HepG2 (cell line): ENCODE data around the gene NTN3. TPM values are rescaled to one million over a fixed set of nuclear protein-coding genes. Genes with fewer than 3 reads are reported as not detected.

ENCODE experiments used
- ATAC-seq: fragments of 200-7000 bp; cut with Tn5 transposase; 3 replicates; pipeline ENCODE4 v1.9.1; 2020; ENCODE audit warnings: mild to moderate bottlenecking, moderate library complexity
- BruUV-seq: library from RNA; stranded (reverse); fragments of 400-500 nt; replicated peaks from 2 replicates; lab custom pipeline; 2021; lab: Mats Ljungman, UMichigan
- CTCF ChIA-PET: fragments of 300-600 bp; formaldehyde crosslinking; extraction: SDS; loops from one replicate; lab custom pipeline; 2021; ENCODE audit warnings: low total read pairs, inconsistent platforms, low intra/inter-chr PET ratio; lab: Yijun Ruan, JAX
- POLR2A ChIA-PET: fragments of 350-600 bp; sonication (Branson Sonifier 250); formaldehyde crosslinking; loops from one replicate; lab custom pipeline; 2020; ENCODE audit warnings: antibody characterized with exemption, inconsistent platforms; lab: Yijun Ruan, JAX
- DNase-seq: peaks from one replicate; pipeline ENCODE4 v3.0.0-alpha.2; 2015; ENCODE audit warnings: low spot score
- FAIRE-seq: peaks from 3 replicates; lab custom pipeline; 2011; peaks lifted over from hg19 to GRCh38; lab: Jason Lieb, UNC
- H2AFZ ChIP-seq: one replicate; pipeline ENCODE4 v1.6.1; 2011; ENCODE audit warnings: low read length, inconsistent platforms
- H3K27ac ChIP-seq: fragments of 300-600 bp; 3 replicates; pipeline ENCODE4 v1.8.0; 2011; ENCODE audit warnings: mixed run types, mild to moderate bottlenecking, mixed read lengths, low read length, inconsistent platforms; ENCODE audit not compliant: insufficient read depth; ENCODE audit errors: extremely low read length
- H3K27me3 ChIP-seq, 2 experiments: fragments of 200-600 bp in 1 of 2; 2 replicates in 1 of 2; 3 replicates in 1 of 2; pipeline versions ENCODE4 v1.6.0 to v1.8.0; 2011; ENCODE audit warnings: low read length in 2 of 2, mild to moderate bottlenecking in 2 of 2, moderate library complexity in 2 of 2, inconsistent platforms in 1 of 2; ENCODE audit not compliant: insufficient read depth in 2 of 2, control insufficient read depth in 1 of 2
- H3K36me3 ChIP-seq, 2 experiments: fragments of 200-600 bp in 1 of 2; replicated peaks in 1 of 2; 2 replicates in 1 of 2; 3 replicates in 1 of 2; pipeline versions ENCODE4 v1.5.1 to v1.8.0; 2011; ENCODE audit warnings: low read length in 2 of 2, inconsistent platforms in 1 of 2; ENCODE audit not compliant: insufficient read depth in 2 of 2, control insufficient read depth in 1 of 2
- H3K4me1 ChIP-seq: 2 replicates; pipeline ENCODE4 v1.5.1; 2012; ENCODE audit warnings: low read length, inconsistent platforms; ENCODE audit not compliant: insufficient read depth
- H3K4me2 ChIP-seq: 2 replicates; pipeline ENCODE4 v1.6.0; 2011; ENCODE audit warnings: low read depth, low read length, inconsistent platforms
- H3K4me3 ChIP-seq, 3 experiments: fragments of 200-600 bp in 1 of 3; sonication (generic), shearing (Covaris generic) in 1 of 3; replicated peaks in 1 of 3; 2 replicates each; pipeline ENCODE4 v1.5.1; 2011 to 2016; ENCODE audit warnings: low read length in 3 of 3, inconsistent platforms in 2 of 3, low read depth in 2 of 3, mild to moderate bottlenecking in 2 of 3, control low read depth in 1 of 3, mixed read lengths in 1 of 3; ENCODE audit not compliant: insufficient read depth in 1 of 3
- H3K79me2 ChIP-seq: one replicate; pipeline ENCODE4 v1.6.1; 2011; ENCODE audit warnings: low read length, inconsistent platforms; ENCODE audit not compliant: insufficient read depth
- H3K9ac ChIP-seq: 2 replicates; pipeline ENCODE4 v1.6.0; 2011; ENCODE audit warnings: mild to moderate bottlenecking, low read depth, low read length, inconsistent platforms; ENCODE audit not compliant: insufficient read depth
- H3K9me3 ChIP-seq: 2 replicates; pipeline ENCODE4 v1.5.1; 2012; ENCODE audit warnings: mild to moderate bottlenecking, low read length
- H4K20me1 ChIP-seq: 2 replicates; pipeline ENCODE4 v1.6.0; 2011; ENCODE audit warnings: inconsistent platforms, mild to moderate bottlenecking, low read length, moderate library complexity; ENCODE audit not compliant: insufficient read depth
- MAFG ChIP-seq: sonication (generic); formaldehyde crosslinking; IDR thresholded peaks from 2 replicates; pipeline ENCODE4 v1.5.1; 2020; ENCODE audit warnings: mild to moderate bottlenecking, missing genetic modification reagents
- NFAT5 ChIP-seq: sonication (generic); formaldehyde crosslinking; IDR thresholded peaks from 2 replicates; pipeline ENCODE4 v1.4.0; 2020; ENCODE audit warnings: missing genetic modification reagents
- TCF12 ChIP-seq, 2 experiments: fragments of 450-650 bp in 1 of 2; sonication (generic) in 1 of 2; formaldehyde crosslinking in 1 of 2; IDR thresholded peaks; 2 replicates each; pipeline versions ENCODE4 v1.6.1 to v1.8.0; 2017 to 2022; ENCODE audit warnings: antibody characterized with exemption in 1 of 2, mild to moderate bottlenecking in 1 of 2, missing genetic modification reagents in 1 of 2, moderate library complexity in 1 of 2
- THAP9 ChIP-seq: sonication (generic); formaldehyde crosslinking; IDR thresholded peaks from 2 replicates; pipeline ENCODE4; 2020; ENCODE audit warnings: missing genetic modification reagents, mild to moderate bottlenecking, borderline replicate concordance
- THYN1 ChIP-seq: sonication (generic); formaldehyde crosslinking; IDR thresholded peaks from 2 replicates; pipeline ENCODE4 v1.8.1; 2023; ENCODE audit warnings: low read depth, mild to moderate bottlenecking, moderate library complexity, missing genetic modification reagents, borderline replicate concordance
- ZNF230 ChIP-seq: sonication (generic); formaldehyde crosslinking; IDR thresholded peaks from 2 replicates; pipeline ENCODE4 v1.4.0; 2020; ENCODE audit warnings: mild to moderate bottlenecking, missing genetic modification reagents
- ZNF382 ChIP-seq: sonication (generic); formaldehyde crosslinking; IDR thresholded peaks from 2 replicates; pipeline ENCODE4 v1.5.0; 2020; ENCODE audit warnings: missing genetic modification reagents, mild to moderate bottlenecking, borderline replicate concordance
- WGBS: methylation state at CpG from one replicate; pipeline ENCODE4 v1.1.6; 2017; ENCODE audit warnings: low lambda C conversion rate; 5-methylcytosine and 5-hydroxymethylcytosine counted together
- in situ Hi-C: cut with HindIII; loops from 2 replicates; pipeline ENCODE4 v1.10.0; 2017; ENCODE audit warnings: low pct_unique_long_range_greater_than_20kb; ENCODE audit not compliant: extremely low pct_ligation_motif_present
- intact Hi-C: fragments of 100-400 bp; cut with micrococcal nuclease; formaldehyde crosslinking; loops from one replicate; pipeline ENCODE4 v1.10.0; 2022; ENCODE audit not compliant: unreplicated experiment
- polyA plus RNA-seq, 8 experiments: library from polyadenylated mRNA; depleted of rRNA in 3 of 8; stranded (reverse) in 7 of 8; unstranded in 1 of 8; fragments of >200 nt; fragmentation: Illumina TruSeq in 4 of 8; extraction: Trizol in 4 of 8; gene quantifications; 2 replicates each; pipeline versions ENCODE4 v1.2.1 to v1.2.3, GENCODE V29; 2011 to 2016; ENCODE audit warnings: low read depth in 4 of 8, missing spikeins in 1 of 8, mixed read lengths in 1 of 8; ENCODE audit not compliant: insufficient read depth in 1 of 8
- total RNA-seq, 5 experiments: library from RNA; depleted of rRNA; stranded (reverse); fragments of >200 nt; fragmentation: Illumina TruSeq; extraction: Trizol; gene quantifications; 2 replicates each; pipeline ENCODE4 v1.2.3, GENCODE V29; 2016; ENCODE audit warnings: low read depth in 1 of 5

Gene NTN3
- total and polyA plus RNA-seq, 2 of the 13 experiments (the other 11 are each of a cell fraction or from before 2014, with no cell fraction given), result 0.09 to 0.20 TPM

GRCh38 chr16:2496223-2497115 is 25.4 kb downstream of the NTN3 start:
- no peaks in the 10 kb centered on the region for H3K27me3 ChIP-seq
- no TSS peak for BruUV-seq
- TF ChIP-seq TCF12 (IDR thresholded peaks at IDR 0.05) (no peak), TCF12 (CRISPR knock-in tag; IDR thresholded peaks at IDR 0.05) (no peak)
- TF ChIP-seq, all 625 proteins: peak for 0
- H4K20me1 ChIP-seq, result no peaks in the 10 kb centered on the region
- no peak overlapping the region for H3K4me2 ChIP-seq
- ChIA-PET CTCF (no interaction called here), POLR2A (no interaction called here)
- H3K79me2 ChIP-seq, result no peaks in the 10 kb centered on the region
- peaks cover 12 to 29% of the 10 kb centered on the region in 2 experiments; a peak in 4 of 5 replicates for H3K36me3 ChIP-seq
- no peak overlapping the region for H3K27ac ChIP-seq
- H2AFZ ChIP-seq, result no peak overlapping the region
- no peak overlapping the region for H3K9ac ChIP-seq
- 97% methylated on average over 31 of the region's 62 CpGs for WGBS
- DNase-seq, result no peak
- intact Hi-C loops (no loop called here), in situ Hi-C loops (no loop called here)
- no peaks in the 10 kb centered on the region for H3K9me3 ChIP-seq
- no peak overlapping the region for H3K4me3 ChIP-seq
- H3K4me1 ChIP-seq, result peaks cover 14% of the 10 kb centered on the region
- ATAC-seq, result no peak
- no peak for FAIRE-seq

GRCh38 chr16:2497116-2497630 is 26.1 kb downstream of the NTN3 start:
- no peak for FAIRE-seq
- WGBS, result 92% methylated on average over 7 of the region's 21 CpGs
- Histone ChIP-seq H3K27ac (no peak overlapping the region), H3K9ac (no peak overlapping the region), H2AFZ (no peak overlapping the region), H3K79me2 (no peaks in the 10 kb centered on the region), H3K9me3 (no peaks in the 10 kb centered on the region), H4K20me1 (no peaks in the 10 kb centered on the region), H3K4me2 (no peak overlapping the region), H3K36me3 (peaks cover 12 to 29% of the 10 kb centered on the region in 2 experiments; a peak in 4 of 5 replicates), H3K27me3 (no peaks in the 10 kb centered on the region), H3K4me1 (peaks cover 12% of the 10 kb centered on the region), H3K4me3 (no peak overlapping the region)
- POLR2A ChIA-PET, result no interaction called here
- ATAC-seq, result no peak
- intact Hi-C loops (no loop called here), in situ Hi-C loops (no loop called here)
- BruUV-seq, result no TSS peak
- CTCF ChIA-PET, result no interaction called here
- no peak for DNase-seq
- no peak for TF ChIP-seq THYN1
- TF ChIP-seq ZNF382 (CRISPR knock-in tag), result no peak
- TF ChIP-seq ZNF230, result no peak
- no peak for TF ChIP-seq MAFG
- TF ChIP-seq NFAT5 (CRISPR knock-in tag), result no peak
- TF ChIP-seq THAP9, result no peak
